Astrocyte (in vitro differentiated cells and primary cell): ENCODE measurements around the gene RALB. TPM values are rescaled to one million over a fixed set of nuclear protein-coding genes. Genes with fewer than 3 reads are reported as not detected.
"Not testable (repeated sequence)": the region's sequence is repeated elsewhere in the genome, so short reads cannot be mapped to it uniquely, and the experiment has no call there.

ENCODE experiments used
- DNase-seq: peaks from one replicate; pipeline ENCODE4 v3.0.0-alpha.2; 2010; ENCODE audit warnings: low read depth
- FAIRE-seq: peaks from 2 replicates; lab custom pipeline; 2011; peaks lifted over from hg19 to GRCh38; lab: Jason Lieb, UNC
- H2AFZ ChIP-seq: 2 replicates; pipeline ENCODE4 v1.6.0; 2012; ENCODE audit warnings: low read depth, low read length, inconsistent platforms
- H3K27ac ChIP-seq: 2 replicates; pipeline ENCODE4 v1.5.1; 2011; ENCODE audit warnings: low read depth, low read length, inconsistent platforms
- H3K27me3 ChIP-seq: 2 replicates; pipeline ENCODE4 v1.6.0; 2011; ENCODE audit warnings: low read length, inconsistent platforms; ENCODE audit not compliant: insufficient read depth
- H3K36me3 ChIP-seq: 2 replicates; pipeline ENCODE4 v1.5.1; 2011; ENCODE audit warnings: low read length, inconsistent platforms; ENCODE audit not compliant: insufficient read depth
- H3K4me1 ChIP-seq: 2 replicates; pipeline ENCODE4 v1.5.1; 2011; ENCODE audit warnings: low read length, inconsistent platforms; ENCODE audit not compliant: insufficient read depth
- H3K4me2 ChIP-seq: 2 replicates; pipeline ENCODE4 v1.6.0; 2012; ENCODE audit warnings: low read length, inconsistent platforms
- H3K4me3 ChIP-seq: 2 replicates; pipeline ENCODE4 v1.5.1; 2011; ENCODE audit warnings: low read depth, mild to moderate bottlenecking, low read length, inconsistent platforms; ENCODE audit not compliant: insufficient read depth
- H3K79me2 ChIP-seq: 2 replicates; pipeline ENCODE4 v1.6.0; 2012; ENCODE audit warnings: mild to moderate bottlenecking, low read length, inconsistent platforms; ENCODE audit not compliant: insufficient read depth
- H3K9ac ChIP-seq: 2 replicates; pipeline ENCODE4 v1.6.0; 2012; ENCODE audit warnings: mild to moderate bottlenecking, low read length, inconsistent platforms
- H3K9me3 ChIP-seq: 2 replicates; pipeline ENCODE4 v1.5.1; 2012; ENCODE audit warnings: low read depth, mild to moderate bottlenecking, low read length, inconsistent platforms; ENCODE audit not compliant: insufficient read depth
- H4K20me1 ChIP-seq: 2 replicates; pipeline ENCODE4 v1.6.0; 2012; ENCODE audit warnings: low read length, inconsistent platforms; ENCODE audit not compliant: insufficient read depth
- H3K27ac Mint-ChIP-seq: one replicate; pipeline ENCODE4 v1.8.0; 2021; ENCODE audit warnings: mild to moderate bottlenecking, mixed read lengths; ENCODE audit not compliant: unreplicated experiment
- H3K27me3 Mint-ChIP-seq: one replicate; pipeline ENCODE4 v1.8.0; 2021; ENCODE audit warnings: low read depth, mixed read lengths; ENCODE audit not compliant: unreplicated experiment
- H3K36me3 Mint-ChIP-seq: one replicate; pipeline ENCODE4 v1.8.0; 2021; ENCODE audit warnings: low read depth, mixed read lengths; ENCODE audit not compliant: unreplicated experiment
- H3K4me1 Mint-ChIP-seq: one replicate; pipeline ENCODE4 v1.8.0; 2021; ENCODE audit warnings: low read depth, mixed read lengths; ENCODE audit not compliant: unreplicated experiment
- H3K4me3 Mint-ChIP-seq: one replicate; pipeline ENCODE4 v1.8.0; 2021; ENCODE audit warnings: mild to moderate bottlenecking, moderate library complexity, mixed read lengths; ENCODE audit not compliant: unreplicated experiment
- H3K9me3 Mint-ChIP-seq: one replicate; pipeline ENCODE4 v1.8.0; 2021; ENCODE audit warnings: mild to moderate bottlenecking, mixed read lengths; ENCODE audit not compliant: unreplicated experiment
- CTCF ChIP-seq: IDR thresholded peaks from 2 replicates; pipeline ENCODE4 v1.5.1; 2011; ENCODE audit warnings: low read depth, mild to moderate bottlenecking, inconsistent platforms, low read length, moderate library complexity; ENCODE audit not compliant: insufficient read depth
- EZH2 ChIP-seq: IDR thresholded peaks from 2 replicates; pipeline ENCODE4 v1.6.1; 2012; ENCODE audit warnings: mild to moderate bottlenecking, low read length, inconsistent platforms; ENCODE audit not compliant: insufficient read depth
- total RNA-seq: library from RNA; stranded (reverse); gene quantifications from 2 replicates; pipeline ENCODE4 v1.2.1, GENCODE V29; 2021

The RALB gene
- total RNA-seq, 1 donor from 2014 or later = 44.5 TPM

GRCh38 chr2:120256651-120257000 lies 4.0 kb downstream of the RALB start:
- H3K9me3 Mint-ChIP-seq = peaks cover 3% of the 10 kb centered on the region
- H3K27ac Mint-ChIP-seq = no peak overlapping the region
- peaks cover 5% of the 10 kb centered on the region for H3K9me3 ChIP-seq
- no peak overlapping the region for H3K4me2 ChIP-seq
- H4K20me1 ChIP-seq = peaks cover 71% of the 10 kb centered on the region
- FAIRE-seq (no peak), DNase-seq (no peak)
- no peak overlapping the region for H3K27ac ChIP-seq
- no peak for TF ChIP-seq CTCF
- no peak for TF ChIP-seq EZH2
- H3K79me2 ChIP-seq = peaks cover 74% of the 10 kb centered on the region
- no peaks in the 10 kb centered on the region for H3K27me3 ChIP-seq
- peaks cover 22% of the 10 kb centered on the region for H3K4me1 ChIP-seq
- H3K4me3 Mint-ChIP-seq = no peak overlapping the region
- H3K9ac ChIP-seq = no peak overlapping the region
- no peaks in the 10 kb centered on the region for H3K36me3 ChIP-seq
- H2AFZ ChIP-seq = no peak overlapping the region
- H3K27me3 Mint-ChIP-seq = no peaks in the 10 kb centered on the region
- H3K4me3 ChIP-seq = no peak overlapping the region
- peaks cover 14% of the 10 kb centered on the region for H3K4me1 Mint-ChIP-seq
- peaks cover 14% of the 10 kb centered on the region for H3K36me3 Mint-ChIP-seq

GRCh38 chr2:120257522-120257921 lies 4.9 kb downstream of the RALB start:
- no peak for DNase-seq
- FAIRE-seq = no peak
- H3K79me2 ChIP-seq = peaks cover 83% of the 10 kb centered on the region
- H2AFZ ChIP-seq = no peak overlapping the region
- no peak overlapping the region for H3K4me2 ChIP-seq
- no peaks in the 10 kb centered on the region for H3K36me3 ChIP-seq
- TF ChIP-seq EZH2 (no peak), CTCF (no peak)
- Mint-ChIP-seq H3K4me1 (peaks cover 15% of the 10 kb centered on the region), H3K4me3 (no peak overlapping the region), H3K27ac (no peak overlapping the region), H3K27me3 (no peaks in the 10 kb centered on the region), H3K9me3 (peaks cover 3% of the 10 kb centered on the region), H3K36me3 (peaks cover 14% of the 10 kb centered on the region)
- H3K9me3 ChIP-seq = peaks cover 5% of the 10 kb centered on the region
- H3K4me3 ChIP-seq = no peak overlapping the region
- no peaks in the 10 kb centered on the region for H3K27me3 ChIP-seq
- H3K9ac ChIP-seq = no peak overlapping the region
- H3K27ac ChIP-seq = no peak overlapping the region
- H3K4me1 ChIP-seq = peaks cover 25% of the 10 kb centered on the region
- peaks cover 80% of the 10 kb centered on the region for H4K20me1 ChIP-seq

- TF ChIP-seq CTCF (no peak), EZH2 (no peak)
- no peak for FAIRE-seq
- H3K27ac Mint-ChIP-seq = no peak overlapping the region
Measured at GRCh38 chr2:120258196-120258595, 5.5 kb downstream of the RALB start.

DNA sequence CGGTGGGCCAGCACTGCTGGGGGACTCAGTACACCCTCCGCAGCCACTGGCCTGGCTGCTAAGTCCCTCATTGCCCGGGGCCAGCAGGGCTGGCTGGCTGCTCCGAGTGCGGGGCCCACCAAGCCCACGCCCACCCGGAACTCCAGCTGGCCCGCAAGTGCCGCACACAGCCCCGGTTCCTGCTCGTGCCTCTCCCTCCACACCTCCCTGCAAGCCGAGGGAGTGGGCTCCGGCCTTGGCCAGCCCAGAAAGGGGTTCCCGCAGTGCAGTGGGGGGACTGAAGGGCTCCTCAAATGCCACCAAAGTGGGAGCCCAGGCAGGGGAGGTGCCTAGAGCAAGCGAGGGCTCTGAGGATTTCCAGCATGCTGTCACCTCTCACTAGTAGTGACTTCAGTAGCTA lies 7.3 kb downstream of the RALB start:
- not testable (repeated sequence) for FAIRE-seq, H2AFZ ChIP-seq, DNase-seq, H3K9me3 Mint-ChIP-seq, H3K27me3 ChIP-seq, H3K27ac ChIP-seq, H3K27ac Mint-ChIP-seq, H3K4me2 ChIP-seq, H3K4me3 Mint-ChIP-seq, H3K9me3 ChIP-seq, H3K4me1 Mint-ChIP-seq, H3K9ac ChIP-seq, H3K27me3 Mint-ChIP-seq, H3K4me3 ChIP-seq, H3K36me3 ChIP-seq
- Histone ChIP-seq H3K4me1 (peaks cover 19% of the 10 kb centered on the region), H3K79me2 (peaks cover 80% of the 10 kb centered on the region), H4K20me1 (peaks cover 81% of the 10 kb centered on the region)
- peaks cover 14% of the 10 kb centered on the region for H3K36me3 Mint-ChIP-seq

More at GRCh38 chr2:120258196-120258595, 5.5 kb downstream of the RALB start:
- no peak overlapping the region for H2AFZ ChIP-seq
- Mint-ChIP-seq H3K9me3 (peaks cover 3% of the 10 kb centered on the region), H3K27me3 (no peaks in the 10 kb centered on the region), H3K4me1 (peaks cover 17% of the 10 kb centered on the region), H3K36me3 (peaks cover 14% of the 10 kb centered on the region), H3K4me3 (no peak overlapping the region)
- H3K27me3 ChIP-seq = no peaks in the 10 kb centered on the region
- H3K4me1 ChIP-seq = peaks cover 28% of the 10 kb centered on the region
- H3K36me3 ChIP-seq = no peaks in the 10 kb centered on the region
- peaks cover 5% of the 10 kb centered on the region for H3K9me3 ChIP-seq
- H3K4me3 ChIP-seq = no peak overlapping the region
- H3K4me2 ChIP-seq = no peak overlapping the region
- peaks cover 86% of the 10 kb centered on the region for H4K20me1 ChIP-seq
- no peak overlapping the region for H3K9ac ChIP-seq
- no peak overlapping the region for H3K27ac ChIP-seq
- DNase-seq = no peak
- H3K79me2 ChIP-seq = peaks cover 86% of the 10 kb centered on the region
